ENCODE results near the gene ZNF195.
"Not testable (repeated sequence)": the region's sequence is repeated elsewhere in the genome, so short reads cannot be mapped to it uniquely, and the experiment has no call there.

- TF ChIP-seq CTCF, POLR2A (IDR thresholded peaks at IDR 0.05): not testable (repeated sequence)
Observed at GRCh38 chr11:3324724-3325123, 54.2 kb downstream of the ZNF195 start.
